ENCODE data around the gene VRK2.
"Not testable (repeated sequence)": the region's sequence is repeated elsewhere in the genome, so short reads cannot be mapped to it uniquely, and the experiment has no call there.

Gene VRK2

GRCh38 chr2:58055033-58055786 lies 8.6 kb downstream of the VRK2 start:
- DNase-seq, result no peak

- no peak for DNase-seq
These were observed 9.7 kb downstream of the VRK2 start for GRCh38 chr2:58056192-58056916.

GRCh38 chr2:58057707-58058530 lies 11.3 kb downstream of the VRK2 start:
- DNase-seq, result no peak

DNA sequence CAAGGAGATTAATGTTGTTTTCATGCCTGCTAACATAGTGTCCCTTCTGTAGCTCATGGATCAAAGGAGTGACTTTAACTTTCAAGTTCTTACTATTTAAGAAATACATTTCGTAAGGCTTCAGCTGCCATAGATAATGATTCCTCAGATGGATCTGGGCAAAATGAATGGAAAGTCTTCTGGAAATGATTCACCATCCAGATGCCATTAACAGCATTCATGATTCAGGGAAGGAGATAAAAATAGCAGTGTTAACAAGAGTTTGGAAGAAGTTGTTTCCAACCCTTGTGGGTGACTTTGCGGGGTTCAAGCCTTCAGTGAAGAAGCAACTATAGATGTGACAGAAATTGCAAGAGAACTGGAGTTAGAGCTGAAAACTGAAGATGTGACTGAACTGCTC lies 17.0 kb downstream of the VRK2 start:
- no peak for DNase-seq

- DNase-seq, result no peak
These were observed 17.5 kb downstream of the VRK2 start for GRCh38 chr2:58064086-58064485.

DNA sequence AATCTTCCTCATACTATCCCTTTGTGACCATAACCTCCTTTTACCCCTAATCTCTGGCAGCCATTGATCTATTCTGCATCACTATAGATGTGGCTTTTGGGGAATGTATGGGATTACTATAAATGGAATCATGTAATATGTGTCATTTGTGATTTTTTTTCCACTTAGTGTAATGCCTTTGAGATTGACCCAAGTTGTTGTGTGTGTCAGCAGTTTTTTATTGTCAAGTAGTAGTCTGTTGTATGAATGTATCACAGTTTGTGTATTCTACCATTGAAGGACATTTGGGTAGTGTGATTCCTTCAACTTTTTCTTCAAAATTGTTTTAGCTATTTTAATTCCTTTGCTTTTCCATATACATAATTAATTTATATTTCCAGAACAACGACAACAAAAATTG lies 18.6 kb downstream of the VRK2 start:
- DNase-seq, result no peak

GRCh38 chr2:58067001-58067400 lies 20.4 kb downstream of the VRK2 start:
- no peak for DNase-seq

GRCh38 chr2:58070765-58071164 lies 24.2 kb downstream of the VRK2 start:
- DNase-seq, result no peak

DNA sequence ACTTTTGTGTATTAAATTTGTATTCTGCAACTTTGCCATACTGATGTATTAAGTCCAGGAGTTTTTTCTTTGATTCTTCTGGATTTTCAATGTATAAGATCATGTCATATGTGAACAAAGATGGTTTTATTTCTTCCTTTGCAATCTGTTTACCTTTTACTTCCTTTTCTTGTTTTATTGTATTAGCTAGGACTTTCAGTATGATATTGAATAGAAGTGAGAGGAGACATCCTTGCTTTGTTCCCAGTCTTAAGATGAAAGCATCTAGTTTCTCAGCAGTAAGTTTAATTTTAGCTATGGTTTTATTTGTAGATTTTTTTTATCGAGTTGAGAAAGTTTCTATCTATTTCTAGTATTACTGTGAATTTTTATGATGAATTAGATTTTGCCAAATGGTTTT lies 25.5 kb downstream of the VRK2 start:
- no peak for DNase-seq

GRCh38 chr2:58073008-58073407 lies 26.4 kb downstream of the VRK2 start:
- no peak for DNase-seq

DNA sequence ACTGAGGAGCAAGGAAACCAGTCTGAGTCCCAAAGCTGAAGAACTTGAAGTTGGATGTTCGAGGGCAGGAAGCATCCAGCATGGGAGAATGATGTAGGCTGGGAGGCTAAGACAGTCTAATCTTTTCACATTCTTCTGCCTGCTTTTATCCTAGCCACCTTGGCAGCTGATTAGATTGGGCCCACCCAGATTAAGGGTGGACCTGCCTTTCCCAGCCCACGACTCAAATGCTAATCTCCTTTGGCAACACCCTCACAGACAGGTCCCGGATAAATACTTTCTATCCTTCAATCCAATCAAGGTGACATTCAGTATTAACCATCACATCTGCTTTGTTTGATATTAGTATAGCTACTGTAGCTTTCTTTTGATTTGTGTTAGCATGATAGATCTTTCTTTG lies 27.1 kb downstream of the VRK2 start:
- no peak for DNase-seq

DNA sequence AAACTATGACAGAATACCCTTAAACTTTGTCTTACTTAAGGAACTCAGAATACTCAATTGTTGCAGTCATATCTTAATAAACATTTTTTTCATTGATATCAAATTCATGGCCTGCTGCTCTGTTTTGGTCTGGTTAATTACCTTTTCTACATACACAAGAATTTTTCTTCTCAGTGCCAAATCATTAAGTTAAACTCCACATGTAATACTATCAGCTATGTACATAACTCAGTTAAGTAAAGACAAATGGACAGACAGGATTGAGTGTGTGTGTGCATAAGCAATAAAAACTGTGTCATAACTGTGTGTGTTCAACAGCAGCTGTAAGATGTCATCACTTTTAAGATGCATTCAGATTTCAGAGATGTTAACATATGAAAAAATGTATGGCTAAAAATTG lies 34.4 kb downstream of the VRK2 start:
- no peak for DNase-seq

DNA sequence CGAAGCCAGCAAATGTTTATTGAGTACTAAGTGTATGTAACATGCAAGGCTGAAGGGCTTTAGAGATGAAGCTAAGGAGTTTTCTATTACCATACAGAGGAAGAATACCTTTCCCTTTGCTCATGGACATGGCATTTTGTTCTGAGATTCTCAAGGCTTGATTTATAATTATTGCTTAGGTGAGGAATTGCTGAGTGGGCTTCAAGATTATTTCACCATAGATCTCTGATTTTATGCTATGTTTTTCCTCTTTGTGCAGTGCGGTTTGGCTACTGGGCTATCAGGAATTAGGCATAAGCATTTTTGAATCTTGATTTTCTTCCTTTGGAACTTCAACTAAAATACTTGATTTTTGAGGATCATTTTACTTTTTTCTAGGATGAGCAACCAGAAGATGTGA lies 42.5 kb downstream of the VRK2 start:
- DNase-seq, result no peak

GRCh38 chr2:58092772-58093171 lies 46.2 kb downstream of the VRK2 start:
- DNase-seq, result not testable (repeated sequence)

GRCh38 chr2:58097025-58097424 lies 50.4 kb downstream of the VRK2 start:
- DNase-seq, result no peak

GRCh38 chr2:58098254-58099095 lies 51.9 kb downstream of the VRK2 start:
- no peak for DNase-seq

GRCh38 chr2:58099096-58099769 lies 52.6 kb downstream of the VRK2 start:
- DNase-seq, result no peak

DNA sequence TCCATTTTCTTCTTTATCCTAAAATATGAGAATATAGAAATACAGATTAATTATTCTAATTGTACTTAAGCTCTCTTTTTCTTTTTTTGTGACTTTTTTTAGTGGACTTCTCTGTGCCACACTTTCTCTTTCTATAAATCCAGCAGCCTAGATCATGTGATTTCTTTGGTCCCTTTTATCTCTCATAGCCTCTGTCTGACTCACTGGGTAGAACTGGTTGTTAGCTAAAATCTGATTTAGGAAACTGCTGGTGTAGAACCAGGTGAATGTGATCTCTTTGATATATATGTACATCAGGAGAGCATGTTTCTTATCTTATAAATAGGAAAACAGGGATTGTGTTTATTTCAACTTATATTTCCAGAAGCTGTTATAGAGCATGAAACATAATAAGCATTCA lies 54.9 kb downstream of the VRK2 start:
- no peak for DNase-seq

DNA sequence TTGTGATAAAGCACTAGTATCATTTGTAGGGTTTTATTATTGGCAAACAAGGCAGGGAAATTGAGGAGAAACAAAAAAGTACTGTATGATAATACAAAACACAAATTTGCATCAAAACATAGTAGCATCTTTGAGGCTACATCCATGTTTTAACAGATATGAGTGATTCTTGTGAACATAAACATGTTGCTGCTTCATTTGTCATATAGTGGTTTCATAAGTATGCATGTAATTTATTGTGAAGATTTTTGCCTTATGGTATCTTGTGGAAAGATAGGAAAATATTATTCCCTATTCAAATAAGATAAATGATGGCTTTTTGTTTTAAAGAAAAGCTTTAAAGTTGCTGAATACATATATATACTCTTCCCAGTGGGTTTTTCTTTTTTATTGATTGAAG lies 60.3 kb downstream of the VRK2 start:
- no peak for DNase-seq

DNA sequence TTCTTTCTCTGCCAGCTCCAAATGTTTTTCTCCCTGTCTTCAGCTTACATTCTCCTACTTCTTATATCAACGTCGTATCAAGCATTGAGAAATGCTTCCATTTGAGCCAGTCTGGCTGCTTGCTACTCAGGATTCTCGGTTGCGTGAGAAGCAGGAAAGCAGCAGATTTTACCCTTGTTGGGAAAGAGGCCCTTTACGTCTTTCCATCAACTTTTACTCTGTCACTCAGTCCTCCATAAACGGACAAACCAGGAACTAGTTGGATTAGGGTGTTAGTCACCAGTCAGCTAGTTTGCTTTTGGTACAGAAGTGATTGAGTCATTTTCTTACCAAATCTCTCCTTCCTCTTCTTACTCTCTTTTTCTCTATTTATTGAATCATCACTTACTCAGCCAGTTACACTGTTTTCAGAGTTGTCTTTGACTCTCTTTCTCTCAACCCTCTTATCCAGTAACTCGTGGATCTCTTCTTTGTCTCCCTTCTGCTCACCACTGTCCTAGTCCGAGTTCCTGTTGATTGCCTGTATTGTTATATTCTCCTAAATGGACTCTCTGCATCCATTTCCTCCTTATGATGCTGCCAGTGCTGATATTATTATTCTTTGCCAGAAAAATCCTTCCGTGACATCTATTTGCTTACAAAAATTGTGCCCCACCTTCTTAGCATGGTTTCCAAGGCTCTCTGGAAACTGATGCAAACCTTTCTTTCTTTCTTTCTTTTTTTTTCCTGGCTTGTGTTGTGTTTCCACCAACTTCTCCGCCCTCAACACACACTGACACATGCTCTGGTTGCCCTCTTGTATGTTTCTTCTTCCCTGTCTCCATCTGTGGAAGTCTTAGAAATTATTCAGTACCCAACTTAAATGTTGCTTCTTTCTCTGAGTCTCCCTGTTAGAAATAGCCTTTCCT lies 61.5 kb downstream of the VRK2 start:
- peak; percentile 51 for DNase-seq

DNA sequence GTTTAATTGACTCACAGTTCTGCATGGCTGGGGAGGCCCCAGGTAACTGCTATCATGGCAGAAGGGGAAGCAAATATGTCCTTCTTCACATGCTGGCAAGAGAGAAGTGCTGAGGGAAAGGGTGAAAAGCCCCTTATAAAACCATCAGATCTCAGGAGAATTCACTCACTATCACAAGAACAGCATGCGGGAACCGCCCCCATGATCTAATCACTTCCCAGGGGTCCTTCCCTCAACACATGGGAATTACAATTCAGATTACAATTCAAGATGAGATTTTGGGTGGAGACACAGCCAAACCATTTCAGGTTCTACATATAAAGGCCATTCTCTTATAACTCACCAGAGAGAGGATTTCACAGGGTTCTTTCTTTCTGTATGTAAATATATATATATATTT lies 62.9 kb downstream of the VRK2 start:
- no peak for DNase-seq
